Brain microvascular endothelial cell (primary cell): ENCODE measurements around the gene PCDHGC4.

ENCODE experiments used
- DNase-seq: peaks from one replicate; pipeline ENCODE4 v3.0.0-alpha.2; 2020
- H3K27ac ChIP-seq: fragments of 250-450 bp; sonication (Bioruptor Pico); 2 replicates; pipeline ENCODE4 v1.5.1; 2020; ENCODE audit warnings: mild to moderate bottlenecking, moderate library complexity
- H3K27me3 ChIP-seq: fragments of 250-450 bp; sonication (Bioruptor Pico); replicated peaks from 2 replicates; pipeline ENCODE4 v1.5.1; 2020; ENCODE audit warnings: mild to moderate bottlenecking
- H3K36me3 ChIP-seq: fragments of 250-450 bp; sonication (Bioruptor Pico); replicated peaks from 2 replicates; pipeline ENCODE4 v1.5.1; 2020; ENCODE audit warnings: mild to moderate bottlenecking
- H3K4me3 ChIP-seq: 2 replicates; pipeline ENCODE4 v1.5.1; 2011; ENCODE audit warnings: low read depth, mild to moderate bottlenecking, control low read depth, low read length, moderate library complexity
- CTCF ChIP-seq: IDR thresholded peaks from 2 replicates; pipeline ENCODE4 v1.5.1; 2011; ENCODE audit warnings: low read depth, mild to moderate bottlenecking, moderate library complexity, low read length, control low read depth, inconsistent platforms; ENCODE audit errors: missing control alignments
- in situ Hi-C: cut with HindIII; loops from 2 replicates; pipeline ENCODE4 v1.10.0; 2017; ENCODE audit warnings: low sequenced_read_pairs, low pct_ligation_motif_present

PCDHGC4 gene

DNA sequence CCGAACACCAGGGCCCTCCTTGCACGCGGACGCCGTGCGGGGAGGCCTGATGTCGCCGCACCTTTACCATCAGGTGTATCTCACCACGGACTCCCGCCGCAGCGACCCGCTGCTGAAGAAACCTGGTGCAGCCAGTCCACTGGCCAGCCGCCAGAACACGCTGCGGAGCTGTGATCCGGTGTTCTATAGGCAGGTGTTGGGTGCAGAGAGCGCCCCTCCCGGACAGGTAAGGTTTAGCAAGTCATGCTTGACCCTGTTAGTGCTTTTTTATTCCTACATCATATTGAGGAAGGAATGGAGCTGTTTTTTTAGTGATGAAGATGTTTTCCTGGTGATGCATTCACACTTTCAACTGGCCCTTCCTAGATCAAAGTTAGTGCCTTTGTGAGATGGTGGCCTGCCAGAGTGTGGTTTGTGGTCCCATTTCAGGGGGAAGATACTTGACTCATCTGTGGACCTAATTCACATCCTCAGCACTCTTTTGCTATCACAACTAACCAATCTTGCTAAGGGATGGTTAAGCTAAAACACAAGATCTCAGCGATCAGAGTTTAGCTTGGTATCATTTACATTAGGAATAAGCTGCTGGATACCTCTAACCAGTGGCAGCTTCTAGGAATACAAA is 6.4 kb upstream of the PCDHGC4 start:
- peak; percentile 58 for TF ChIP-seq CTCF
- in situ Hi-C loops: no loop called here
- H3K27me3 ChIP-seq: no peaks in the 10 kb centered on the region
- no peak overlapping the region for H3K27ac ChIP-seq
- DNase-seq: no peak
- H3K36me3 ChIP-seq: no peaks in the 10 kb centered on the region
- peak overlapping the region; percentile 84 for H3K4me3 ChIP-seq

DNA sequence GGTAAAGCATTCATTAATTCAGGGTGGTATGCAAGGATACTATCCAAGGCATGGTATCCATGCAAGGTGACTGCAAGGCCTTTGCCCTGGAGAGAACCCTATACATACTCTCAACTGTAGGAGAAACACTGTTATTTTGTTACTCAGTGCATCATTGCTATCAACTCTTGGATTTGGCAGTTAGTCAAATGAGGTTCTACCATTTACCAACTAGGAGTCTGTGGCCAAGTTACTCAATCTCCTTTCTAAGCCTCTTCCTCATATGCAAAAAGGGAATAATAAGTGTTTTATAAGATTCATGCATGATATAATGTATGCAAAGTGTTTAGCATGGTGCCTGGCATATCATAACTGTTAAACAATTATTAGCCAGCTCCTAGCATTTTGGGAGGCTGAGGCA is 5.1 kb upstream of the PCDHGC4 start:
- H3K4me3 ChIP-seq: no peak overlapping the region
- TF ChIP-seq CTCF: no peak

DNA sequence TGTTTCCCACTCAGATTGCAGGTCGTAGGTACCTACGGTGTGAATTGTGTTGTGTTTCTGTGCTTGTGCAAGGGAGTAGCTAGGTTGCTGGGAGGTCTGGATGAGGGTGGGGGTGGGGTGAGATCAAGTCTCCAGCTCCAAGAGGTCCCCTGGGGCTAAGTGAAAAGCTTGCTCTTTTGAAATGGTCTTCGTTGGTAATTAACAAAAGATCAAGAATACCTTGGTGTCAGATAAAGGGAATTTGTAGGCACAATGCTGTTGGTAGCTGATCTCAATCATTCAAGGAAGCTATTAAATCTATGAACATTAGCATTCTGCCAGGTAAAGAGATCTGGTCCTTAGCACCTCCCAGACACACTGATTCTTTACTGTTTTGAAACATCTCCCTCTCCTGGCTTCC is 928 bp upstream of the PCDHGC4 start:
- TF ChIP-seq CTCF: no peak
- no peak for DNase-seq
- Histone ChIP-seq H3K27ac (no peak overlapping the region), H3K4me3 (no peak overlapping the region), H3K36me3 (peaks cover 3% of the 10 kb centered on the region), H3K27me3 (no peaks in the 10 kb centered on the region)
- in situ Hi-C loops: no loop called here

More for the DNA sequence above, 5.1 kb upstream of the PCDHGC4 start:
- Histone ChIP-seq H3K27me3 (no peaks in the 10 kb centered on the region), H3K27ac (no peak overlapping the region), H3K36me3 (no peaks in the 10 kb centered on the region)
- in situ Hi-C loops: no loop called here
- DNase-seq: no peak

- no peak for TF ChIP-seq CTCF
- no peaks in the 10 kb centered on the region for H3K27me3 ChIP-seq
- DNase-seq: no peak
- in situ Hi-C loops: no loop called here
- no peak overlapping the region for H3K27ac ChIP-seq
- peak overlapping the region; percentile 51 for H3K4me3 ChIP-seq
- peaks cover 3% of the 10 kb centered on the region for H3K36me3 ChIP-seq
Measured at GRCh38 chr5:141484310-141484640, 555 bp upstream of the PCDHGC4 start.

GRCh38 chr5:141485321-141486055 is 658 bp downstream of the PCDHGC4 start:
- H3K4me3 ChIP-seq: peak overlapping the region; percentile 51
- no peak overlapping the region for H3K27ac ChIP-seq
- no peak for TF ChIP-seq CTCF
- H3K36me3 ChIP-seq: peaks cover 3% of the 10 kb centered on the region
- DNase-seq: no peak
- no peaks in the 10 kb centered on the region for H3K27me3 ChIP-seq
- in situ Hi-C loops: no loop called here
